NCI-H1092 treated with DMSO at 0.1 percent for 48 hours (cell line): ENCODE data around the gene DONSON.
"Not testable (repeated sequence)": the region's sequence is repeated elsewhere in the genome, so short reads cannot be mapped to it uniquely, and the experiment has no call there.

Source experiments
- DNase-seq: peaks from one replicate; lab custom pipeline; 2025; lab: John Stamatoyannopoulos, UW

The DONSON gene, protein sequence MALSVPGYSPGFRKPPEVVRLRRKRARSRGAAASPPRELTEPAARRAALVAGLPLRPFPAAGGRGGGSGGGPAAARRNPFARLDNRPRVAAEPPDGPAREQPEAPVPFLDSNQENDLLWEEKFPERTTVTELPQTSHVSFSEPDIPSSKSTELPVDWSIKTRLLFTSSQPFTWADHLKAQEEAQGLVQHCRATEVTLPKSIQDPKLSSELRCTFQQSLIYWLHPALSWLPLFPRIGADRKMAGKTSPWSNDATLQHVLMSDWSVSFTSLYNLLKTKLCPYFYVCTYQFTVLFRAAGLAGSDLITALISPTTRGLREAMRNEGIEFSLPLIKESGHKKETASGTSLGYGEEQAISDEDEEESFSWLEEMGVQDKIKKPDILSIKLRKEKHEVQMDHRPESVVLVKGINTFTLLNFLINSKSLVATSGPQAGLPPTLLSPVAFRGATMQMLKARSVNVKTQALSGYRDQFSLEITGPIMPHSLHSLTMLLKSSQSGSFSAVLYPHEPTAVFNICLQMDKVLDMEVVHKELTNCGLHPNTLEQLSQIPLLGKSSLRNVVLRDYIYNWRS

DNA sequence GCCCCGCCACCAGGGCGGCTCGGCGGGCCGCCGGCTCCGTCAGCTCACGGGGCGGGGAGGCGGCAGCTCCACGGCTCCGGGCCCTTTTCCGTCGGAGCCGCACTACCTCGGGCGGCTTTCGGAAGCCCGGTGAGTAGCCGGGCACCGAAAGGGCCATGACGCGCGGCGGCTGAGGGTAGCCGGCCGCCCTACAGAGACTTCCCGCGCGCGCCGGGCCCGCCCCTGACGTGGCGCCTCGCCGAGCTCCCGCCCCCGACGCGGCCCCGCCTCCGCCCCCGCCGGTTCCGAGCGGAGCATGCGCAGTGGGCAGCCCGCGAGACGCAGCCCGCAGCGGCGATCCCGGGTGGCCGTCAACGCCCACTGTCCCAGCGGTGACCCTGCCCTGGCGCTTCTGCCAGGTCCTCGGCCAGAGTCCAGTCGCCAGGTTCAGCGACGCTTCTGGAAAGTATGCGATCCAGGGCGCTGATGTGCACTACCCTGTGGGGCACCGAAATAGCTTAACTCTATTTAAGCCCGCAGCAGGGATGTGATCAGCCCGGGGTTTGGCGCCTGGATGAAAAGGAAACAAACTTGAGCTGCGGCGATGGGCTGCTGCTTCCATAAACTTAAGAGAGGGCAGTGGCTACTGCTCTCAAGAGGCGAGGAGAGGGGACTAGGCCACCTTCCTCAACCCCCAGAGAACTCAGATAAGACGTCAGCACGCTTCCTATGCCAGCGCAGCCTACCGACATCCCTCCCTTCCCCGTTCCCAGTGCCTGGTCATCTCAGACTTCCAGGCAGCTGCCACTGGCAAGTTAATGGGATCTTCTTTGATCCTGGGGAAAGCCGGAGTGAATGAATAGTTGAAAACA, at the start of gene DONSON:
DONSON (minus strand) TSS at position 200 of the 851 bp plus-strand sequence; CDS start at position 157, 43 bp downstream.
- peak; percentile 81 for DNase-seq

GRCh38 chr21:33634254-33634653, 45.8 kb upstream of the DONSON start:
- DNase-seq, result no peak

GRCh38 chr21:33626151-33626550, 37.7 kb upstream of the DONSON start:
- DNase-seq, result not testable (repeated sequence)

- DNase-seq, result no peak
Observed at GRCh38 chr21:33622253-33622652, 33.8 kb upstream of the DONSON start.

DNA sequence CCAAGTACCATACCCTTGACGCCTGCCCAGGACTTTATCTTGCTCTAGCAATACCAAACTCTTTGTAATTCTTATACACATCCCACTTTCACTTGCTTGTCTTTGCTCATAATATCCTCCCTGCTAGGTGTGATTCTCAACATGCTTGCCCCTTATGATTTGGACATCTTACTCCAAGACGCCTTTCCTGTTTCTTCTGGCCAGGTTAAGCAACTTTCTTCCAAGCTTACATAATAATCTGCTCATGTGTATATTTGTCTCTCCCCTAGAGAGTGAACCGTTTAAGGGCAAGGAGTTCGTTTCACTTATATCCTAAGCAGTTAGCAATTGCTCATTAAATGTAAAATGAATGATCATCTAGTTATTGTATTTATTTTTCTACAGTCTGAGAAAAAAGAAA, 31.2 kb upstream of the DONSON start:
- no peak for DNase-seq

DNA sequence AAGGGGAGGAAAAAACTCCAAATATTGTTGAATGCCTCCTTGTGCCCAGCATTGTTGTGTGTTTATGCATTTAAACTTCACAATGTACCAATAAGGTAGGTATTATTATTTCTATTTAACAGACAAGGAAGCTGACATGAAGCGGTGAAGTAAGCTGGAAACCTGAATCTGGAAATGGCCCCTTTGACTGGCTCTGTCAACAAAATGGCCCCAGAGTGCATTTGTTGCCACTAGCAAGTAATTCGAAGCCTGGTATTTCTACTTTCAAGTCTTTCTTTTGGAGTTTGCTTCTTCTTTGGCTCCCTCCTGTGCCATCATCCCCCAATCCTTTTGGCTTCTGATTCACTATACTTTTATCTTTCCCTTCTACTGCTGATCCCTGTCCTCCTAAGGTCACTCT, 29.9 kb upstream of the DONSON start:
- DNase-seq, result no peak

DNA sequence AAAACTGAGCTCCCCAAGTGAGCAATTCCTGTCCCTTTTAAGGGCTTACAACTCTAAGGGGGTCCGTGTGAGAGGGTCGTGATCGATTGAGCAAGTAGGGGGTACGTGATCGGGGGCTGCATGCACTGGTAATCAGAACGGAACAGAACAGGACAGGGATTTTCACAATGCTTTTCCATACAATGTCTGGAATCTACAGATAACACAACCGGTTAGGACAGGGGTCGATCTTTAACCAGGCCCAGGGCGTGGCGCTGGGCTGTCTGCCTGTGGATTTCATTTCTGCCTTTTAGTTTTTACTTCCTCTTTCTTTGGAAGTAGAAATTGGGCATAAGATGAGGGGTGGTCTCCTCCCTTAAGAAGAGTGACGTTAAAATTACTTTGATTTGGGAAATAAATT, 29.1 kb upstream of the DONSON start:
- not testable (repeated sequence) for DNase-seq

DNA sequence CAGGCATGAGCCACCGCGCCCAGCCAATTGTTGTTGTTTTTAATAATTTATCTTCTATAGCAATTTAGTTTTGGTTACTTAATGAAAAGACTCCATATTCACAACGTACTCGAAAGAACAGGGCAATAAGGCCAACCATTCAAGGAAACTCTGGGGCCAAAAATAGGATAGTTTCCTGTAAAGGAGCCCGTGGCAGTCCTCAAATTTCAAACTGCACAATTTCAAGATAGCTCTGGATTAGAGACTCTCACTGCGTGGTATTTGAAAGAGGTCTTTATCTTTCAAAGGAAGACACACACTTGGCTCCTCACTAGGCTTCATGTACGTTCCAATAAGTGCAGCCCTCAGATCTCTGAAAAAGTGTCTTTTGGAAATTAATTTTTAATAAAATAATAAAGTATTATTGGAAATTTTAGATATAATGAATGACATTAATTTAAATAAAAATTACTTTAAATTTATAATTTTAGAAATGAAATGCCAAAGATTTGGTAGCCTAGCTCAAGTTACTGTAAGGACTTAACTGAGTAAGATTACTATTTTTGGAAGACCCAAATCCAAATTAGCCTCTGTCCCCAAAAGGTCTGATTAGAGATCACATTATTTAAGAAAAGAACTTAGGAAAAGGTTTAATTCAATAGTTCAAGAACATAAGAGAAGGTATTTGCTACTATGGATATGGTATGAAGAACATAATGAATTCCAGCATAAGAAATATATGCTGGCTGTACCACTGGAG, 22.7 kb upstream of the DONSON start:
- no peak for DNase-seq

GRCh38 chr21:33608559-33608958, 20.1 kb upstream of the DONSON start:
- DNase-seq, result no peak

DNA sequence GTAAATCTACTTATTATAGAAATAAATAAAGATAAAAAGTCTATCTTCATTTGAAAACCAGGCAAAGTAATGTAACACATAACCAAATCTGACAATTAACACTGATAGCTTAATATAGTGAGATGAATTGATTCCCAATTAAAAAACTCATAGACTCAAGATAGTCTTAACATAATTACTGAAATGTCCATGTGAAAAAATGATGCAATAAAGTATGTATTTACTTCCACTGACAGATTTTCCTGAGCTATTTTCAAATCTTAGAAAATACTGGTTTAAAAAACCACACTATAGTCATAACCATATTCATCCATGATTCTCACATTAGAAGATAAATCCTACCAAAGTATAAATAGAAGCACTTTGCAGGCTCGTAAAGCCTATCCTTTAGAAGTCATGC, 9.6 kb upstream of the DONSON start:
- no peak for DNase-seq

- peak; percentile 51 for DNase-seq
Observed at GRCh38 chr21:33587792-33588484, 546 bp downstream of the DONSON start.

- DNase-seq, result no peak
Observed at GRCh38 chr21:33586927-33587326, 1.6 kb downstream of the DONSON start.

GRCh38 chr21:33584455-33584854, 4.0 kb downstream of the DONSON start:
- no peak for DNase-seq

GRCh38 chr21:33578959-33579542, 9.4 kb downstream of the DONSON start:
- no peak for DNase-seq

DNA sequence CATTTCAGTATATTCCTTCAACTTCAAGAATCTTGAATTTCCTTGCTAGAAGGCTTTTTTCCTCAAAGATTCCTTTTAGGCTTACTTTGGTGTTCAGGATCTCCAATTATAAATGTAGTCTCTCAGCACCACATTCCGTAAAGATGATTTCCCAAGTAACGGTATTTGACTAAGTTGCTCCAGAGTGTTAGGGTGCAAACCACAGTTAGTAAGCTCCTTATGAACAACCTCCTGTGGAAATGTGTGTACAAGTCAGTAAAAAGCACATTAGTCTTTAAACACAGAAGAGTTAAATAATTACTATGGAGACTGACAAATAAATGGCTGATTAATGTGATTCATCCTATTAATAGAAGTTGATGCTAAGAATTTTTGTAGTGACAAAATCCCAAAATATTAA, 10.3 kb downstream of the DONSON start:
- DNase-seq, result no peak

DNA sequence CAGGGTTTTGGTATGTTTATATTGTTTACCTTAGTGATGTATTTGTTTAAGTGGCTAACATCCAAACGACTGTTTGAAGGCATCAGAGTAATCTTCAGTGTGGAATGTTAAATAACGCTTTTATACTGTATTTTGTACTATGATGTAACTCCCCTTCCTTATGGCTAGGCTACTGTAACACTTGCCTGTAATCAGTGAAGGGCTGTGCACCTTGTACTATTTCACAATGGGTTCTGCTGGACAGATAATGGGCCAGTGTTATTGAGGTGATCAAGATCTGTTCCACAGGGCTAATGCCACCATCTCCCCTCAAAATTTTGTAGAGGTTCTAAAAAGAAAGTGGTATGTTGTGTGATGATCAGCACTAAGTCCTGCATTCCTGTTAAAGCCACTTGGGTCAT, 11.7 kb downstream of the DONSON start:
- not testable (repeated sequence) for DNase-seq

GRCh38 chr21:33572350-33572749, 16.1 kb downstream of the DONSON start:
- DNase-seq, result no peak

DNA sequence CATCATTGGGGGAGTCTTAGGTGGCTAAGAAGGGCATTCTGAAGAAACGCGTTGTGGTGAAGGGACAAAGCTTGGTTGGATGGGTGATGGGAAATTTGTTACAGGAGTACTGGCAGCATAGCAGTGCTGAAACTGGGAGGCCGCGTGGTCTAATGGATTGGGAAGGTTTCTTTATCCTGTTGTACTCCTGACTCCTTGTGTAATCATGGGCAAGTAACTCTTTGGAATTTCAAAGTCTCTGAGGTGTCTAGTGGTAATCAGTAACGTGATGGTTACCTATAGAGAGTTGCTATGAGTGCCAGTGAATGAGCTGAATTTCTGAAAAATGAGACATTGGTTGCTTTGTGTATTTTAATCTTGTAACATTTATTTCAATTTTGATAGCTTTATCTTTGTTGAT, 18.5 kb downstream of the DONSON start:
- no peak for DNase-seq

DNA sequence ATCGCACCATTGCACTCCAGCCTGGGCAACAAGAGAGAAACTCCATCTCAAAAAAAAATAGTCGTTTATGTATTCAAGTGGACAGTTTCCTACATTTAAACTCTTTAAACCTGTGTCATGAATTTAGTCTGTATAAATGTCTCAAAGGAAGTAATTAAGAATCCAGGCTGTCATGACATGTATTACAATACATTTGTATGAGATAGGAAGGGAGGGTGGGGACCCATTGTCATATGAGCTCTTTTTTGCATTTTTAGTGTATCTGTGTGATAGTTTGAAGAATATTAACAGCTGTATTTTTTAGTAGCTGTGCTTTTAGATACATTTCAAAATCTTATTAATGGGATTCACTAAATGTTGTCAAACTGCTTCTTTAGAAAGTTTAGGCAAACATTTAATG, 20.0 kb downstream of the DONSON start:
- no peak for DNase-seq

DNA sequence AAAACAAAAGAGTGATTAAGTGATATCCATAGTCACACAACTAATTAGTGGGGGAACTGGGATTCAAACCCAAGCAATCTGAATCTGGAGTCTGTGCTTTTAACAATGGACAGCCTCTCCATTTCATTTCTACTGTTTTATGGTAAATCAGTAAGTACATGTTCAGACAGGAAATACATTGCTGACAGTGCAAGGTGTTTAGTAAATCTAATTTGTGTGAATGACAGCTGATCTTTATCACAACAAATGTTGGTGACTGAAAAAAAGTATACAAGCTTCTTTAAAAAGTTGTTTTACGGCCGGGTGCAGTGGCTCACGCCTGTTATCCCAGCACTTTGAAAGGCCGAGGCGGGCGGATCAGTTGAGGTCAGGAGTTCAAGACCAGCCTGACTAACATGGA, 20.6 kb downstream of the DONSON start:
- no peak for DNase-seq

GRCh38 chr21:33566514-33566913, 22.0 kb downstream of the DONSON start:
- no peak for DNase-seq
